Urinary bladder (tissue), 4 donors: ENCODE data around the gene GREB1. TPM values are rescaled to one million over a fixed set of nuclear protein-coding genes. Genes with fewer than 3 reads are reported as not detected.

Source experiments
- DNase-seq: peaks from one replicate; pipeline ENCODE4 v3.0.0-alpha.2; 2015; ENCODE audit errors: extremely low spot score
- H3K27ac ChIP-seq: one replicate; pipeline ENCODE4 v1.5.1; 2013; ENCODE audit warnings: low read depth, mild to moderate bottlenecking, moderate library complexity
- H3K36me3 ChIP-seq: one replicate; pipeline ENCODE4 v1.6.1; 2013; ENCODE audit warnings: mild to moderate bottlenecking, moderate library complexity; ENCODE audit not compliant: insufficient read depth
- H3K4me1 ChIP-seq: one replicate; pipeline ENCODE4 v1.6.1; 2013; ENCODE audit warnings: mild to moderate bottlenecking, moderate library complexity; ENCODE audit not compliant: insufficient read depth
- H3K4me3 ChIP-seq: one replicate; pipeline ENCODE4 v1.5.1; 2013; ENCODE audit warnings: low read depth, low read length
- WGBS: extraction: QIAGEN DNeasy Blood & Tissue Kit; methylation state at CpG from one replicate; pipeline ENCODE4 v1.1.7; 2013; 5-methylcytosine and 5-hydroxymethylcytosine counted together
- polyA plus RNA-seq: library from polyadenylated mRNA; stranded (reverse); fragments of 200-250 nt; gene quantifications from one replicate; pipeline ENCODE4 v1.2.3, GENCODE V29; 2013
- total RNA-seq: library from RNA; depleted of rRNA; stranded (reverse); fragments of >200 nt; gene quantifications from one replicate; pipeline ENCODE4 v1.2.3, GENCODE V29; 2014
- donor health status: healthy with polysubstance abuse.
- donor health status: healthy.

GREB1 gene
- total and polyA plus RNA-seq, 2 donors, result 0.86 to 9.1 TPM

- Histone ChIP-seq H3K4me3 (no peak overlapping the region), H3K4me1 (no peaks in the 10 kb centered on the region), H3K36me3 (no peaks in the 10 kb centered on the region), H3K27ac (no peak overlapping the region)
- no peak for DNase-seq
- WGBS, result 94% methylated on average over 53 of the region's 53 CpGs
Measured at GRCh38 chr2:11592671-11593574, 59.1 kb downstream of the GREB1 start.

GRCh38 chr2:11596801-11597200 is 63.0 kb downstream of the GREB1 start:
- H3K36me3 ChIP-seq, result no peaks in the 10 kb centered on the region
- no peaks in the 10 kb centered on the region for H3K4me1 ChIP-seq
- 95% methylated on average over 10 of the region's 10 CpGs for WGBS
- H3K27ac ChIP-seq, result no peak overlapping the region
- no peak for DNase-seq
- H3K4me3 ChIP-seq, result no peak overlapping the region

- Histone ChIP-seq H3K27ac (no peak overlapping the region), H3K4me1 (no peaks in the 10 kb centered on the region), H3K4me3 (no peak overlapping the region), H3K36me3 (no peaks in the 10 kb centered on the region)
- DNase-seq, result no peak
- 94% methylated on average over 10 of the region's 10 CpGs for WGBS
Measured at GRCh38 chr2:11597538-11598225, 63.8 kb downstream of the GREB1 start.

- no peaks in the 10 kb centered on the region for H3K4me1 ChIP-seq
- no peak for DNase-seq
- H3K36me3 ChIP-seq, result no peaks in the 10 kb centered on the region
- no peak overlapping the region for H3K27ac ChIP-seq
- WGBS, result 71% methylated on average over 9 of the region's 9 CpGs
- H3K4me3 ChIP-seq, result no peak overlapping the region
Measured at GRCh38 chr2:11598228-11598731, 64.4 kb downstream of the GREB1 start.

- no peaks in the 10 kb centered on the region for H3K4me1 ChIP-seq
- no peaks in the 10 kb centered on the region for H3K36me3 ChIP-seq
- H3K27ac ChIP-seq, result no peak overlapping the region
- no peak overlapping the region for H3K4me3 ChIP-seq
- 78% methylated on average over 7 of the region's 7 CpGs for WGBS
- no peak for DNase-seq
Measured at GRCh38 chr2:11602563-11603204, 68.8 kb downstream of the GREB1 start.

- 96% methylated on average over 38 of the region's 38 CpGs for whole genome bisulfite sequencing
- DNase-seq, result no peak
Measured at GRCh38 chr2:11610624-11611242, 76.9 kb downstream of the GREB1 start.

GRCh38 chr2:11611251-11611650 is 77.4 kb downstream of the GREB1 start:
- WGBS, result 96% methylated on average over 5 of the region's 5 CpGs
- DNase-seq, result no peak
- no peak overlapping the region for H3K27ac ChIP-seq
- no peaks in the 10 kb centered on the region for H3K36me3 ChIP-seq
- H3K4me3 ChIP-seq, result no peak overlapping the region
- no peaks in the 10 kb centered on the region for H3K4me1 ChIP-seq

More at GRCh38 chr2:11610624-11611242, 76.9 kb downstream of the GREB1 start:
- Histone ChIP-seq H3K4me1 (no peaks in the 10 kb centered on the region), H3K27ac (no peak overlapping the region), H3K36me3 (no peaks in the 10 kb centered on the region), H3K4me3 (no peak overlapping the region)

GRCh38 chr2:11612553-11613215 is 78.8 kb downstream of the GREB1 start:
- Histone ChIP-seq H3K4me3 (no peak overlapping the region), H3K27ac (no peak overlapping the region), H3K4me1 (no peaks in the 10 kb centered on the region), H3K36me3 (no peaks in the 10 kb centered on the region)
- 92% methylated on average over 20 of the region's 20 CpGs for WGBS
- no peak for DNase-seq

- 94% methylated on average over 5 of the region's 5 CpGs for WGBS
- no peak for DNase-seq
- Histone ChIP-seq H3K36me3 (no peaks in the 10 kb centered on the region), H3K27ac (no peak overlapping the region), H3K4me1 (no peaks in the 10 kb centered on the region), H3K4me3 (no peak overlapping the region)
Measured at GRCh38 chr2:11613297-11613696, 79.5 kb downstream of the GREB1 start.

- no peaks in the 10 kb centered on the region for H3K4me1 ChIP-seq
Measured at GRCh38 chr2:11615209-11615608, 81.4 kb downstream of the GREB1 start.

GRCh38 chr2:11616097-11616687 is 82.3 kb downstream of the GREB1 start:
- Histone ChIP-seq H3K4me1 (no peaks in the 10 kb centered on the region), H3K4me3 (no peak overlapping the region), H3K27ac (no peak overlapping the region), H3K36me3 (no peaks in the 10 kb centered on the region)
- 93% methylated on average over 14 of the region's 14 CpGs for WGBS
- DNase-seq, result no peak

More at GRCh38 chr2:11615209-11615608, 81.4 kb downstream of the GREB1 start:
- DNase-seq, result no peak
- Histone ChIP-seq H3K36me3 (no peaks in the 10 kb centered on the region), H3K4me3 (no peak overlapping the region), H3K27ac (no peak overlapping the region)
- WGBS, result 83% methylated on average over 3 of the region's 3 CpGs

- DNase-seq, result no peak
Measured at GRCh38 chr2:11616851-11617415, 83.1 kb downstream of the GREB1 start.

More at GRCh38 chr2:11616851-11617415, 83.1 kb downstream of the GREB1 start:
- H3K27ac ChIP-seq, result no peak overlapping the region
- no peak overlapping the region for H3K4me3 ChIP-seq
- no peaks in the 10 kb centered on the region for H3K36me3 ChIP-seq
- H3K4me1 ChIP-seq, result no peaks in the 10 kb centered on the region
- WGBS, result 89% methylated on average over 19 of the region's 19 CpGs
